GM10266 (cell line): ENCODE data around the gene ZNF197.

Source experiments
- DNase-seq: peaks from one replicate; pipeline ENCODE4 v3.0.0; 2012; ENCODE audit errors: extremely low spot score
- CTCF ChIP-seq: IDR thresholded peaks from 2 replicates; pipeline ENCODE4 v1.5.1; 2012; ENCODE audit warnings: mild to moderate bottlenecking, low read depth; ENCODE audit not compliant: control insufficient read depth, insufficient read depth; ENCODE audit errors: missing control alignments

The ZNF197 gene

GRCh38 chr3:44601749-44602148, 23.1 kb upstream of the ZNF197 start:
- TF ChIP-seq CTCF, result no peak
- no peak for DNase-seq

- no peak for TF ChIP-seq CTCF
- DNase-seq, result no peak
These were observed 12.2 kb upstream of the ZNF197 start for GRCh38 chr3:44612678-44613077.

- TF ChIP-seq CTCF, result no peak
- DNase-seq, result no peak
These were observed 3.9 kb downstream of the ZNF197 start for GRCh38 chr3:44628716-44629115.

GRCh38 chr3:44632193-44632592, 7.4 kb downstream of the ZNF197 start:
- no peak for TF ChIP-seq CTCF
- DNase-seq, result no peak

- no peak for TF ChIP-seq CTCF
- no peak for DNase-seq
These were observed 17.5 kb downstream of the ZNF197 start for GRCh38 chr3:44642337-44642736.

GRCh38 chr3:44643024-44643423, 18.2 kb downstream of the ZNF197 start:
- DNase-seq, result no peak
- TF ChIP-seq CTCF, result no peak

GRCh38 chr3:44647771-44648170, 22.9 kb downstream of the ZNF197 start:
- no peak for TF ChIP-seq CTCF
- DNase-seq, result no peak
